HG03442 (cell line): Measurements from ENCODE around the gene FAM193A.
"Not testable (repeated sequence)": the region's sequence is repeated elsewhere in the genome, so short reads cannot be mapped to it uniquely, and the experiment has no call there.

Experiments
- ATAC-seq: cut with Tn5 transposase; IDR thresholded peaks from one replicate; pipeline ENCODE4 v1.9.1; 2021; ENCODE audit warnings: mild to moderate bottlenecking, moderate library complexity; ENCODE audit not compliant: unreplicated experiment

FAM193A gene

GRCh38 chr4:2714918-2715317 lies 178.5 kb downstream of the FAM193A start:
- no peak for ATAC-seq

- ATAC-seq = no peak
Measured at GRCh38 chr4:2715426-2715825, 179.0 kb downstream of the FAM193A start.

GRCh38 chr4:2716236-2716635 lies 179.8 kb downstream of the FAM193A start:
- no peak for ATAC-seq

DNA sequence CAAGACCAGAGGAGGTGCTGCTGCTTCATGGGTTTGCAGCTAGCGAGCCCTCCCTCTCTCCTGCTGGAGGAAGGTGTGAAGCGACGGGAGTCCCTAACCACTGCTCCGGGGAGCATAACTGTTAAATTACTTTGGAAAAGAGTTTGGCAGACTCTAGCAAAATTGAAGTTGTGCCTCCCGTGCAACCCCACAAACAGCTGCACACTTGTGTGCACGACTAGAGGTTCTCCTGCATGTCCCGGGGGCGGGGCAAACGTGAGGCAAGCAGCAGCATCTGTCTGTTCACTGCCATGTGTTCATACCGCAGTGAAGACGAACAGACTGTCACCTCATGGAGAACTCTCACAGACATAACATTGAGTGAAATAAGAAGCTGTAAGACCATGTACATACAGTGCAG lies 185.1 kb downstream of the FAM193A start:
- no peak for ATAC-seq

DNA sequence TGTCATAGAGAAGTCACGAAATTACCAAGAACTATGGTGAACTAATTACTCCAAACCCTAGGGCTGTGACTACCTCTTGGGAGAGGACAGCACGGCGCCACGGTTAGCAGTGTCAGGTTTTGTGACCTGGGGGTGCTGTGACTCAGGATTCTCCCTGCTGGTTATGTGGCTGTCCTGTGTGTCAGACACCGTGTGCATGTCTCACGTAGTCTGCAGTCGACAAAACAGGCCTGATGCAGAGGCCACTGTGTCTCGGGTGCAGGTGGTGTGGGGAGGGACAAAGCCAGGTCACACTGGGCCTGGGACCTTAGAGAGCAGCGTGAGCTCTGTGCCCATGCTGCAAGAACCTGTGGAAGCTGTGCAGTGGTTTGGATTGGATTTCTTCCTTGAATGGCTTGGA lies 185.6 kb downstream of the FAM193A start:
- no peak for ATAC-seq

DNA sequence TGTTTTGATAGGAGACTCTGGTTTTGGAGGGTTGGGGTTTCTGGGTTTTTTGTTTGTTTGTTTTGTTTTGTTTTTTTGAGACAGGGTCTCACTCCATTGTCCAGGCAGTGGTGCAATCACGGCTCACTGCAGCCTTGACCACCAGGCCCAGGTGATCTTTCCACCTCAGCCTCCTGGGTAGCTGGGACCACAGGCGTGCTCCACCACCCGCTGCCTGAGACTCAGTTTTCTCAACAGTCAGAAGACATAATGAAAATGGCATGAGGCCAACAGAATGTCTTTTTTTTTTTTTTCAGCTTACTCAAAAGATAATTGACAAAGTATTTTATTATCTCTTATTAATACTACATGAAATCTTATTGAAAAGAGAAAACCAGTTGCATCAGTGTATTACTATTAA lies 187.3 kb downstream of the FAM193A start:
- no peak for ATAC-seq

GRCh38 chr4:2725380-2725779 lies 188.9 kb downstream of the FAM193A start:
- ATAC-seq = no peak

DNA sequence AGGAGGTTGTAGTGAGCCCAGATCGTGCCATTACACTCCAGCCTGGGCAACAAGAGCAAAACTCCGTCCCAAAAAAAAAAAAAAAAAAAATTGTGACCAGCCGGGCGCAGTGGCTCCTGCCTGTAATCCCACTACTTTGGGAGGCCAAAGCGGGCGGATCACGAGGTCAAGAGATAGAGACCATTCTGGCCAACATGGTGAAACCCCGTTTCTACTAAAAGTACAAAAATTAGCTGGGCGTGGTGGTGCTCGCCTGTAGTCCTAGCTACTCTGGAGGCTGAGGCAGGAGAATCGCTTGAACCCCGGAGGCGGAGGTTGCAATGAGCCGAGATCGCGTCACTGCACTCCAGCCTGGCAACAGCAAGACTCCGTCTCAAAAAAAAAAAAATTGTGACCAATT lies 190.4 kb downstream of the FAM193A start:
- ATAC-seq = not testable (repeated sequence)

- no peak for ATAC-seq
Measured at GRCh38 chr4:2728221-2728620, 191.8 kb downstream of the FAM193A start.

GRCh38 chr4:2728806-2729532 lies 192.5 kb downstream of the FAM193A start:
- ATAC-seq = no peak

DNA sequence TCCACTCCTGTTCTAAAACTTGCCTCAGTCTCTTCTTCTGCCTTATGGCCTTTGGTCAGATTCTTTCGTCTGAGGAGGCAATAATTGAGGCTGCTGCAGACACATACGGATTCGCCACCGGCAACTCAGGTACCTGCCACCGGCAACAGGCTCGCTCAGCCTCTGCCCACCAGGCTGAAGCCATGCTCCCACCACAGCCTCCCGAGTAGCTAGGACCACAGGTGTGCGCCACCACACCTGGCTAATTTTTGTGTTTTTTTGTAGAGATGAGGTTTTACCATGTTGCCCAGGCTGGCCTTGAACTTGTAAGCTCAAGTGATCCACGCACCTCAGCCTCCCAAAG lies 193.1 kb downstream of the FAM193A start:
- ATAC-seq = no peak

- ATAC-seq = no peak
Measured at GRCh38 chr4:2731907-2732317, 195.5 kb downstream of the FAM193A start.

GRCh38 chr4:2732526-2732925 lies 196.1 kb downstream of the FAM193A start:
- no peak for ATAC-seq

- no peak for ATAC-seq
Measured at GRCh38 chr4:2733001-2733843, 196.8 kb downstream of the FAM193A start.

DNA sequence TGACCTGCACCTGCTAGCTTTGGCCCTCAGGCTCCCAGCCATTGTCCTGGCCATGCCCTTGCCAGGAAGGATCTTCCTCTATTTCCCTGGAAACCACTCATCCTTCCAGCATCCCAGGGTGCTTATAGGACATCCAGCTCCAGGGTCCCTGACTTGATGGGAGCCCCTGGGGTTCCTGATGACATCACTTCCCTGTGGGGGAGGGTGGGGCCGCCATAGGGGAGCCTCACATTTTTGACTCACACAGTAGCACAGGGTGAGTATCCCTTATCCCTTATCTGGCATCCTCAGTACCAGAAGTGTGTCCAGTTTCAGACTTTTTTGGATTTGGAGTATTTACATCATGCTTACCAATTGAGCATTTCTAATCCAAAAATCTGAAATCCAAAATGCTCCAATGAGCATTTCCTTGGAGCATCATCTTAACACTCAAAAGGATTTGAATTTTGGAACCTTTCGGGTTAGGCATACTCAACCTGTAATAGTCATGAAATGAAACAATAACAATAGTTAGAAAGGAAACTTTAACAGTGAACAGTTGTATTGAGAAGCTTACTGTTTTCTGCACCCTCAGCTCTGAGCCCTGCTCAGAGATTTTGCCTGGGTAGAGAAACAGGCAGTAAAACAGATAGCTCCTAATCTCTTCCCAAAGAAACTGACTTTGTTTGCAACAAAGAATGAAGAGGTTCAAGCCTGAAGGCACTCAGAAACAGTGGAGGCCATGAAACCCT lies 197.6 kb downstream of the FAM193A start:
- ATAC-seq = no peak

- no peak for ATAC-seq
Measured at GRCh38 chr4:2734612-2735011, 198.2 kb downstream of the FAM193A start.

DNA sequence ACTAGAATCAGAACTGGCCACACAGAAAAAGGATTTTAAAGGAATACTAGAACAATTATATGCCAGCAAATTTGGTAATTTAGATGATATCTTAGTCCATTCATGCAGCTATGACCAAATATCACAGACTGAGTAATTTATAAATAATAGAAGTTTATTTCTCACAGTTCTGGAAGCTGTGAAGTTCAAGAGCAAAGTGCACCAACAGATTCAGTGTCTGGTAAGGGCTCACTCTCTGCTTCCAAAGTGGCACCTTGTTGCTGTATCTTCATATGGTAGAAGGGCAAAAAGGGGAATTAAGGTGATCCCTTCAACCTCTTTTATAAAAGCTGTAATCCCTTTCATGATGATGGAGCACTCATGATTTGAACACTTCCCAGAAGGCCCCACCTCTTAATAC lies 199.4 kb downstream of the FAM193A start:
- ATAC-seq = no peak

GRCh38 chr4:2738296-2738695 lies 201.8 kb downstream of the FAM193A start:
- ATAC-seq = not testable (repeated sequence)

GRCh38 chr4:2741626-2742025 lies 205.2 kb downstream of the FAM193A start:
- ATAC-seq = no peak

- ATAC-seq = no peak
Measured at GRCh38 chr4:2742081-2742822, 205.8 kb downstream of the FAM193A start.
